ENCODE measurements around the gene CFAP68.

Gene CFAP68

DNA sequence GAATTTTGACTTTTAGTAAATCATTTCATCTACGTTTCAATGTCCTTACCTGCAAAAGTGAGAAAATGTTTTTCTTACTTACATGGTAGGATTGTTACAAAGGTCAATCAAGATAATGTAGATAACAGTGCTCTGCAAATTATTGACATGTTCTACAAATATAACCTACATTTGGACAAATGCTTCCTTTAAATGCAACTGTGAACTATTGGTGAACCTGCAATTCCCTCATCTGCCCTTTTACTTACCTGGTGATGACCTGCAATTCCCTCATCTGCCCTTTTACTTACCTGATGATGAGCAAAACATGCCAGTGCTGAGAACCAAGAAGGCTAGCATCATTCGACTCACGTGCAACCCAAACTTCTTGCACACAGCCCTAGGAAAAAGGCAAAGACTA, 19.1 kb upstream of the CFAP68 start:
- DNase-seq (ENCODE audit: low read depth, low spot score), result no peak
- TF ChIP-seq, protein P1, sequence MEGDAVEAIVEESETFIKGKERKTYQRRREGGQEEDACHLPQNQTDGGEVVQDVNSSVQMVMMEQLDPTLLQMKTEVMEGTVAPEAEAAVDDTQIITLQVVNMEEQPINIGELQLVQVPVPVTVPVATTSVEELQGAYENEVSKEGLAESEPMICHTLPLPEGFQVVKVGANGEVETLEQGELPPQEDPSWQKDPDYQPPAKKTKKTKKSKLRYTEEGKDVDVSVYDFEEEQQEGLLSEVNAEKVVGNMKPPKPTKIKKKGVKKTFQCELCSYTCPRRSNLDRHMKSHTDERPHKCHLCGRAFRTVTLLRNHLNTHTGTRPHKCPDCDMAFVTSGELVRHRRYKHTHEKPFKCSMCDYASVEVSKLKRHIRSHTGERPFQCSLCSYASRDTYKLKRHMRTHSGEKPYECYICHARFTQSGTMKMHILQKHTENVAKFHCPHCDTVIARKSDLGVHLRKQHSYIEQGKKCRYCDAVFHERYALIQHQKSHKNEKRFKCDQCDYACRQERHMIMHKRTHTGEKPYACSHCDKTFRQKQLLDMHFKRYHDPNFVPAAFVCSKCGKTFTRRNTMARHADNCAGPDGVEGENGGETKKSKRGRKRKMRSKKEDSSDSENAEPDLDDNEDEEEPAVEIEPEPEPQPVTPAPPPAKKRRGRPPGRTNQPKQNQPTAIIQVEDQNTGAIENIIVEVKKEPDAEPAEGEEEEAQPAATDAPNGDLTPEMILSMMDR (IDR thresholded peaks at IDR 0.05; ENCODE audit: low read depth, low read length), result no peak
- in situ Hi-C loops (cut with HindIII; ENCODE audit: low sequenced_read_pairs), result no loop called here
- H3K4me3 ChIP-seq (ENCODE audit: low read depth, low read length), result no peak overlapping the region

DNA sequence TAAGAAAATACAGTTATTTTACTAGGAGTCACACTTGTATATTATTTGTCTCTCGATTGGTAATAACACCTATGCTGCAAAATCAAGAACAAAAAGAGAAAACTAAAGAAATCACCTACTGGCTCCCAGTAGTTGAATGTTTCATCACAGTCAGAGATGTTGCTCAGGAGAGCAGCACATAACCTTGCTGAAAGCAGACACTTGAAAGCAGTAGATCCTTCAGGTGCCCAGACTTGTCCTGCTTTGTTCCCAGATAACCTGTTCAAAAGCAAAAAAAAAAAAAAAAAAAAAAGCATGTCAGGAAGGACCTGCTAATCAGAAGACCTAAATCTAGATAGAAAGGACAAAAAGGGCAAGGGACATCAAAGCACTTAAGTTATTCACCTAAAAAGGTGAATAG, 9.2 kb upstream of the CFAP68 start:
- no peak for DNase-seq (ENCODE audit: low read depth, low spot score)
- TF ChIP-seq, protein P1 (IDR thresholded peaks at IDR 0.05; ENCODE audit: low read depth, low read length), result no peak
- in situ Hi-C loops (cut with HindIII; ENCODE audit: low sequenced_read_pairs), result no loop called here
- H3K4me3 ChIP-seq (ENCODE audit: low read depth, low read length), result no peak overlapping the region

DNA sequence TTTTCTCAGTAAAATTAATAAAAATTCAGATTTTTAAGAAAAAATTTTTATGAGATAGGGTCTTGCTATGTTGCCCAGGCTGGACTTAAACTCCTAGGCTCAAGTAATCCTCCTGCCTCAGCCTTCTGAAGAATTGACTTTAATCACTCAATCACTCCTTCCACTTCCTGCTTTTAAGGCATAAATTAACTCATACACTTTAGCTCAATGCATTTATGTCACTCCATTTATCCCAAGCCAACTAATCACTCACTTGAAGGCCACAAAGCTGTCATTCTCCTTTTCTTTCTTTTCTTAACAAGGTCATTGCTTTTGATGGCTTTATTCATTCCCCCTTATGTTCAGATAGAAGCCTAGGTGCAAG, 8.8 kb upstream of the CFAP68 start:
- in situ Hi-C loops (cut with HindIII; ENCODE audit: low sequenced_read_pairs), result no loop called here
- peak overlapping the region; percentile 58 for H3K4me3 ChIP-seq (ENCODE audit: low read depth, low read length)
- no peak for DNase-seq (ENCODE audit: low read depth, low spot score)
- TF ChIP-seq, protein P1 (IDR thresholded peaks at IDR 0.05; ENCODE audit: low read depth, low read length), result no peak

DNA sequence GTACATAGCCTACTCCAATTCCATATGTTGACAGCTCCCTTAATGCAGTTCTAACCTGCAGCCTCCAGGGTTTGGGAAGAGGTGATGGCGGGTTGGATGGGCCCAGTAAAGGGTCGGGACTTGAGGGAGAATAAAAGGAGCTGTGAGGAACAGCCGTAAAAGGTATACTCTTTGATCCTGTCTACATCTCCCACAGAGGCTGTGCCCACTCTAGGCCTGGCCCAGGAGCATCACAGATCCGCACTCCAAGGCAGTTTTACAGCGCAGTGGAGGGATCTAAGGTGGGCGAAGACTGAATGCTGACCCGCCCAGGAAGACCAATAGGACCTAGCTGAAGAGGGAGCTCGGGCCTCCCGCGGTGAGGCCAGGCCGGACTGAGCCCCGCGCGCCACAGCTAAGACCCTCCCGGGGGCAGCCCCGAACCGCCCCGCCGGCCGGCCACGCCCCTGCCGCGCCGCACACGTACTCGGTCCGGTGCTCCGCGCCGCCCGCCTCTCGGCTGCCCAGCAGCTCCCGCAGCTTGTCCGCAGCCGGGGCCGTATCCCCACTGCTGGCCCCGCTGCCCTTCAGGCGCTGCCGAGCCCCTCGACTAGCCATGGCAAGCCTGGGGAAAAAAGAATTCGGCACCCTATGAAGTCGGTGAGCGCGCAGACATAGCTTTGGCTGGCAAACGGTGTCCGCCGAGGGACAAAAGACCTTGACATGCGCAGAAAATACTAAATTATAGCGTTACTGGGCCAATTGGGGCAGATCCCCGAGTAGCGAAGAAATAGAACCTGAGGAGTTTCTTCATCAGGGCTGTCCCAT, 8.3 kb upstream of the CFAP68 start, which contains the start of gene ALG9:
ALG9 (minus strand) TSS at position 696 of the 807 bp plus-strand sequence; CDS start at position 597, 99 bp downstream.
- in situ Hi-C loops (cut with HindIII; ENCODE audit: low sequenced_read_pairs), result no loop called here
- DNase-seq (ENCODE audit: low read depth, low spot score), result peak; percentile 85
- peak within 1 kb of the TSS; percentile 58 for H3K4me3 ChIP-seq (ENCODE audit: low read depth, low read length)
- TF ChIP-seq, protein P1 (IDR thresholded peaks at IDR 0.05; ENCODE audit: low read depth, low read length), result peak; percentile 52

DNA sequence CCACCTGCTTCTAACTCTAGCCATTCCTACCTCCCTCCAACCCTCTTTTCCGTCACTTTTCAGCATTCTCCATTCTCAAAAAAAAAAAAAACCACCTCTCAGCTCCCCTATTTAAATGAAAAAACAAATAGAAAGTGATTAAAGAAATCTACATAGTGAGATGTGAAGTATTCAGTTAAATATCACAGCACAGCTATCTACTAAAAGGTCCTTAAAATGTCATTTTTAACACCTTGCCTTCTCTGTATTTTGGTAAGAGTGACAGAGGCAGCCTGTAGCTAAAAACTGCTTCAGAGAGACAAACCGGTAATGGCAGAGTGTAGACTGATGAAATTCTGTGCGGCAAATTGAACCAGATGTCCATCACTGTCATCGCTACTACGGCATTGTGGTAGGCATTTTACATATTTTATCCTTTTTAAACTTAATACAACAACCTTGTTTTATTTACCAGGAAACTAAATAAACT, 7.6 kb upstream of the CFAP68 start:
- TF ChIP-seq, protein P1 (IDR thresholded peaks at IDR 0.05; ENCODE audit: low read depth, low read length), result no peak
- DNase-seq (ENCODE audit: low read depth, low spot score), result no peak
- in situ Hi-C loops (cut with HindIII; ENCODE audit: low sequenced_read_pairs), result no loop called here
- H3K4me3 ChIP-seq (ENCODE audit: low read depth, low read length), result peak overlapping the region; percentile 58

DNA sequence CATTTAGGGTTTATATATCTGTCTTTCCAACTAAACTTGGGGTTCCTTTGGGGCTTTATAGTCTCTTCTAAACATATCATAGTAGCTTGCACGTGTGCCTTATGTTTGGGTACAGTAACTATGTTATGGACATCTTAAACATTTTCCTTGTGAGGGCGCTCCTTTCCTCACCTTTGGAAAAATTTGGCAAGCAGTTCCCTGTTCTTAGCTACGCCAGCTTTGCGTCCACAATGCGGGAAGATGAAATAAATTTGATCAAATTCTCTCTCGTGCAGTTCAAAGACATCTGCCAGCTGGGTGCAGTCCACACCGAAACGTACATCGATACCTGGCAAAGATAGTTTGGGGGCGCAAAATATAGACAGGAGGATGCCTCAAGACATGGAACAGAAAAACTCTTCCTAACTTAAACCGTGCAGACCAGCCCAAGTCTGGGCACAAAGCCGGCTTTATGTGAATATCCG, 924 bp upstream of the CFAP68 start:
- TF ChIP-seq, protein P1 (IDR thresholded peaks at IDR 0.05; ENCODE audit: low read depth, low read length), result no peak
- in situ Hi-C loops (cut with HindIII; ENCODE audit: low sequenced_read_pairs), result no loop called here
- DNase-seq (ENCODE audit: low read depth, low spot score), result no peak
- peak overlapping the region; percentile 69 for H3K4me3 ChIP-seq (ENCODE audit: low read depth, low read length)
